Stimulated activated naive CD8-positive, alpha-beta T cell treated with anti-CD3 and anti-CD28 coated beads, Interleukin-15, Interleukin-2, amounts not matched to agents 100 ng/mL and 50 ng/mL, for 24 hours (primary cell): Measurements from ENCODE around the gene PRKAB1.

Experiments
- H3K27ac Mint-ChIP-seq: one replicate; pipeline ENCODE4 v1.8.0; 2021; ENCODE audit warnings: mild to moderate bottlenecking, mixed read lengths
- H3K27me3 Mint-ChIP-seq: one replicate; pipeline ENCODE4 v1.8.0; 2021; ENCODE audit warnings: mixed read lengths
- H3K36me3 Mint-ChIP-seq: one replicate; pipeline ENCODE4 v1.8.0; 2021; ENCODE audit warnings: low read depth, mixed read lengths
- H3K4me1 Mint-ChIP-seq: one replicate; pipeline ENCODE4 v1.8.0; 2021; ENCODE audit warnings: low read depth, mixed read lengths
- H3K4me3 Mint-ChIP-seq: one replicate; pipeline ENCODE4 v1.8.0; 2021; ENCODE audit warnings: mild to moderate bottlenecking, mixed read lengths
- H3K9me3 Mint-ChIP-seq: one replicate; pipeline ENCODE4 v1.8.0; 2021; ENCODE audit warnings: mixed read lengths

Gene PRKAB1

GRCh38 chr12:119729871-119730270 is 61.9 kb downstream of the PRKAB1 start:
- Mint-ChIP-seq H3K4me3 (no peak overlapping the region), H3K9me3 (no peaks in the 10 kb centered on the region), H3K27me3 (no peaks in the 10 kb centered on the region), H3K27ac (no peak overlapping the region), H3K36me3 (peaks cover 24% of the 10 kb centered on the region), H3K4me1 (no peaks in the 10 kb centered on the region)

- no peaks in the 10 kb centered on the region for H3K4me1 Mint-ChIP-seq
- H3K4me3 Mint-ChIP-seq = no peak overlapping the region
- H3K9me3 Mint-ChIP-seq = no peaks in the 10 kb centered on the region
- H3K36me3 Mint-ChIP-seq = peaks cover 24% of the 10 kb centered on the region
- no peaks in the 10 kb centered on the region for H3K27me3 Mint-ChIP-seq
- H3K27ac Mint-ChIP-seq = no peak overlapping the region
Measured at GRCh38 chr12:119730381-119730780, 62.4 kb downstream of the PRKAB1 start.
